ENCODE results near the gene GDF15.
A peak's percentile ranks its signal among the peaks of the same experiment; 100 is the strongest.

The GDF15 gene

GRCh38 chr19:18349524-18350128 is 36.3 kb upstream of the GDF15 start:
- H3K27ac ChIP-seq (ENCODE audit: low read depth, low read length) = no peak overlapping the region
- TF ChIP-seq EZH2phosphoT487 (IDR thresholded peaks at IDR 0.05; ENCODE audit: borderline replicate concordance, low read length) (no peak), CTCF (IDR thresholded peaks at IDR 0.05; ENCODE audit: low read depth, low read length, poor library complexity, severe bottlenecking) (peak; percentile 51)

GRCh38 chr19:18350490-18350889 is 35.5 kb upstream of the GDF15 start:
- no peaks in the 10 kb centered on the region for H3K79me2 ChIP-seq (ENCODE audit: control insufficient read depth, low read length)
- no peaks in the 10 kb centered on the region for H4K20me1 ChIP-seq (ENCODE audit: control insufficient read depth, insufficient read depth, low read depth, low read length)
- H3K36me3 ChIP-seq (ENCODE audit: control insufficient read depth, low read length) = no peaks in the 10 kb centered on the region
- H3K4me1 ChIP-seq (ENCODE audit: control insufficient read depth, low read length) = no peaks in the 10 kb centered on the region
- H3F3A ChIP-seq (ENCODE audit: control insufficient read depth, insufficient read depth) = no peaks in the 10 kb centered on the region
- H3K27ac ChIP-seq (ENCODE audit: low read depth, low read length) = no peak overlapping the region
- no peak overlapping the region for H3K4me2 ChIP-seq (ENCODE audit: low read length)
- no peaks in the 10 kb centered on the region for H3K9me3 ChIP-seq (ENCODE audit: control insufficient read depth, insufficient read depth, low read length)
- H3K9me2 ChIP-seq (replicated peaks; ENCODE audit: control insufficient read depth, low read length) = no peaks in the 10 kb centered on the region
- no peak for TF ChIP-seq CTCF (IDR thresholded peaks at IDR 0.05; ENCODE audit: low read depth, low read length, poor library complexity, severe bottlenecking)
- no peak for TF ChIP-seq EZH2phosphoT487 (IDR thresholded peaks at IDR 0.05; ENCODE audit: borderline replicate concordance, low read length)
- H3K4me3 ChIP-seq (ENCODE audit: low read length) = no peak overlapping the region
- no peaks in the 10 kb centered on the region for H3K27me3 ChIP-seq (ENCODE audit: control insufficient read depth, low read length)

More at GRCh38 chr19:18349524-18350128, 36.3 kb upstream of the GDF15 start:
- Histone ChIP-seq H3K4me2 (ENCODE audit: low read length) (no peak overlapping the region), H3K36me3 (ENCODE audit: control insufficient read depth, low read length) (no peaks in the 10 kb centered on the region), H3K27me3 (ENCODE audit: control insufficient read depth, low read length) (no peaks in the 10 kb centered on the region), H3K4me1 (ENCODE audit: control insufficient read depth, low read length) (no peaks in the 10 kb centered on the region), H3K9me3 (ENCODE audit: control insufficient read depth, insufficient read depth, low read length) (no peaks in the 10 kb centered on the region), H3K79me2 (ENCODE audit: control insufficient read depth, low read length) (no peaks in the 10 kb centered on the region), H3K9me2 (replicated peaks; ENCODE audit: control insufficient read depth, low read length) (no peaks in the 10 kb centered on the region), H3K4me3 (ENCODE audit: low read length) (no peak overlapping the region), H4K20me1 (ENCODE audit: control insufficient read depth, insufficient read depth, low read depth, low read length) (no peaks in the 10 kb centered on the region), H3F3A (ENCODE audit: control insufficient read depth, insufficient read depth) (no peaks in the 10 kb centered on the region)

GRCh38 chr19:18351544-18351943 is 34.4 kb upstream of the GDF15 start:
- no peak overlapping the region for H3K27ac ChIP-seq (ENCODE audit: low read depth, low read length)
- H3K79me2 ChIP-seq (ENCODE audit: control insufficient read depth, low read length) = no peaks in the 10 kb centered on the region
- H3K27me3 ChIP-seq (ENCODE audit: control insufficient read depth, low read length) = no peaks in the 10 kb centered on the region
- H3K4me2 ChIP-seq (ENCODE audit: low read length) = no peak overlapping the region
- no peaks in the 10 kb centered on the region for H3K9me3 ChIP-seq (ENCODE audit: control insufficient read depth, insufficient read depth, low read length)
- no peak for TF ChIP-seq CTCF (IDR thresholded peaks at IDR 0.05; ENCODE audit: low read depth, low read length, poor library complexity, severe bottlenecking)
- no peak for TF ChIP-seq EZH2phosphoT487 (IDR thresholded peaks at IDR 0.05; ENCODE audit: borderline replicate concordance, low read length)
- H3K36me3 ChIP-seq (ENCODE audit: control insufficient read depth, low read length) = no peaks in the 10 kb centered on the region
- H3K4me3 ChIP-seq (ENCODE audit: low read length) = no peak overlapping the region
- no peaks in the 10 kb centered on the region for H3K9me2 ChIP-seq (replicated peaks; ENCODE audit: control insufficient read depth, low read length)
- H3F3A ChIP-seq (ENCODE audit: control insufficient read depth, insufficient read depth) = no peaks in the 10 kb centered on the region
- no peaks in the 10 kb centered on the region for H3K4me1 ChIP-seq (ENCODE audit: control insufficient read depth, low read length)
- no peaks in the 10 kb centered on the region for H4K20me1 ChIP-seq (ENCODE audit: control insufficient read depth, insufficient read depth, low read depth, low read length)

Data from DOHH2 (cell line).